ENCODE data around the gene DLG5.

DLG5 gene

DNA sequence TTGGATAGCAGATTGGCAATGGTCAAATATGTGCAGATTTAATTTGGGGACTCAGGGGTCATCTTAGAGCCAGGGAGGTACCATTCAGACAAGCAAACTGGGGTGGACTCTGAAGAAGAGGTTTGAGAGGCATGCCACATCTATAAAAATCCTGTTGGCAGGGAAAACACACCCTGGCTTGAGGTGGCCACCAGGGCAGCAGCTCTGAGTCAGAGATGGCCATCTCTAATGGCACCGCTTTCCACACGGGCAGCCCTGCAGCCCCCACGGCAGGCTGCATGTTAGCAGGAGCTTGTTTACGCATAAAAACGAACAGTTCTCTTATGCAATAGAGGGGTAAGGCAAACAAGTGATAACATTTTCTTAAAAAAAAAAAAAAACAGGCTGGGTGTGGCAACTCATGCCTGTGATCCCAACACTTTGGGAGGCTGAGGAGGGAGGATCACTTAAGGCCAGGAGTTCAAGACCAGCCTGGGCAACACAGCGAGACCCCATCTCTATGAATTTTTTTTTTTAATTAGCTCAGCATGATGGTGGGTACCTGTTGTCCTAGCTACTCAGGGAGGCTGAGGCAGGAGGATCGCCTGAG lies 14.9 kb downstream of the DLG5 start:
- no peak for DNase-seq

GRCh38 chr10:77910524-77911145 lies 15.9 kb downstream of the DLG5 start:
- DNase-seq = no peak

DNA sequence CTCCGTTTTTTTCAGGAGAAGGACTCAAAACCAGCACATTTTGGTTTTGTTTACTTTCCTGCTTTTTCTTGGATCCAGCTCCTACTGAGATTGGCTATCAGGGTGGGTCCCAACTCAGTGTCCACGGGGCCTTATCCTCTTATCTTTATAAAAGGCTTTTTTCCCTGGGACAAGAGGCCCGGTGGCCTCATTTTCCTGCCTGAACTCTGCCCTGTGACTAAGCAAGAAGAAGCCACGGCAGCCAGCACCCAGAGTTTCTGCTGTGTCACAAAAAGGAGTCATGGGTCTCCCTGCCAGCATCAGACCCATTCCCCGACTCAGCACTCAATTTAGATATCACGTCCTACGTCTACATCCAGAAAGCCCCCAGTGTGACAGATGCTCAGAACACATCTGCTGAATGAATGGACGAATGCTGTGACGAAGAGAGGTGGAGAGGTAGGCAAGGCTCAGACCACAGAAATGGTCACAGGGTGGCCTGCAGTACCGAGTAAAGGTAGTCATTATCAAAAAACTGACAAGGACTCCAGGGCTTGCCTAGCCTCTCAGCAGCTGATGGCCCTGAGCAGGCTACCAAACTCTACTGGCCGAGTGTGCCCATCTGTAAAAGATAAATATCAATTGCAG lies 16.7 kb downstream of the DLG5 start:
- DNase-seq = no peak

DNA sequence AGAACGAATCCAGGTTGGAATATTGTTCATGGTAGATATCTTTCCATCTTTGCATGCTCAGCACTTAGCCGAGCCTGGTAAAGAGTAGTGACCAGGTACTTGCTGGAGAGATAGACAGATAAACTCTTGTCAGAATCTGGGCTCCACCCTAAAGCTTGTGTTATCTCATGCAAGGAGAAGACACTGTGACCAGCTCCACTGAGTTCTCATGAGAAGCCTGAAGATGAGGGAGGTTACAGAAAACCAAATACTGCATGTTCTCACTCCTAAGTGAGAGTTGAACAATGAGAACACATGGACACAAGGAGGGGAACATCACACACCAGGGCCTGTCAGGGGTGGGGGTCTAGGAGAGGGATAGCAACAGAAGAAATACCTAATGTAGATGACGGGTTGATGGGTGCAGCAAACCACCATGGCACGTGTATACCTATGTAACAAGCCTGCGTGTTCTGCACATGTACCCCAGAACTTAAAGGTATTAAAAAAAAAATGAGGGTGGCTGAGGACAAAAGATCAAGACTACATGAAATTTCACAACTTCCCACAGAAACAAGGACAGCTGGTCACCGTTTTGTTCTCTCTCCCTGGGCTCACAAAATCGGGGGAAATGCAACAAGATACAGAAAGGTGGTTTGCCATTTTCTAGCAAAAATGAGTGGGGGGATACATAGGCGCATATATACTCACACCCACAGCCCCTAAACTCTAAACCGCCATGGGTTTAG lies 17.4 kb downstream of the DLG5 start:
- no peak for DNase-seq

DNA sequence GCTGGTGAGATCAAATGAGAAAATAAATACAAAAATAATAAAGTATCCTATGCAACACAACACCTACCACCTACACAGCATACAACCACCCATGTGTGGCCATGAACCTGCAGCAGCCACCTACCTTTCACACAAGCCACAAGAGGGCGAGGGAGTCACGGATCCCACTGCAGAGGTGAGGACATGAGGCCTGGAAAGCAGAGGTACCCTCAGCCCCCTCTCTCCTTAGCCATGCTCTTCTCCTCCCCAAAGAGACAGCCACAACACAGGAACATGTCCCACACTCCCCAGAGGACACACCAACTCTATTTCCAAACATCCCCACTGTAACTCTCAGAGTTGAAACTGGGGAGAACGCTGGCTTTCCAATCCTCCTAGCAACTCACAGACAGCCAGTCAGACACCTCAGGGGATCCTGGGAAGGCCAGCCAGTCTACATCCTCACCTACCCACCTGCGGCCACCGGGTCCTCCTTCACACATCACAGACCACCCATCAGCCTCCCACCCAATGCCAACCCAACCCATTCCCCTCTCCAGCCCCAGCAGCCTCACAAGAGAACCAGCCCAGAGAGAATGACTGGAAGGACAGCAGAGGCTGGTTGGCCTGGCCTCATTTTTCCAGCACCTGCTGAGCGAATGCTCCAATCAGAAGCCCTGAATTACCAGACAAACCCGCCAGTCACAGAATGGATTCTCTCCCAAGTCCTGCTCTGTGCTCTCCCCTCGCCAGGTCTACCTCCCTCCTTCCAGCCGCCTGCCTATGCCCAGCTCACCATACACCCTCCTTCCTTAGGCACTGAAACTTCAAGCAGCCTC lies 18.4 kb downstream of the DLG5 start:
- no peak for DNase-seq

DNA sequence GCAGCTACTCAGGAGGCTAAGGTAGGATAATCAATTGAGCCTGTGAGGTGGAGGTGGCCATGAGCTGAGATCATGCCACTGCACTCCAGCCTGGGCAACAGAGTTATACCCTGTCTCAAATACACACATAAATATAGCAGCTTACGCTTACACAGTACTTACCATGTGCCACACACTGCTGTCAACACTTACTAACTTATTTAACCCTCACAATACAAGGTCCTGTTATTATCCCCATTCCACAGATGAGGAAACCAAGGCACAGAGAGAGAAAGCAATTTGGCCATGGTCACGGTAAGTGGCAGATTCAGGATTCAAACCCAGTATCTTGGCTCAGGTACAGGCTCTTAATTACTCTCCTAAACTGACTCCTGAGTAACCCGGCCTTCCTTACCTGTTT lies 19.1 kb downstream of the DLG5 start:
- no peak for DNase-seq

DNA sequence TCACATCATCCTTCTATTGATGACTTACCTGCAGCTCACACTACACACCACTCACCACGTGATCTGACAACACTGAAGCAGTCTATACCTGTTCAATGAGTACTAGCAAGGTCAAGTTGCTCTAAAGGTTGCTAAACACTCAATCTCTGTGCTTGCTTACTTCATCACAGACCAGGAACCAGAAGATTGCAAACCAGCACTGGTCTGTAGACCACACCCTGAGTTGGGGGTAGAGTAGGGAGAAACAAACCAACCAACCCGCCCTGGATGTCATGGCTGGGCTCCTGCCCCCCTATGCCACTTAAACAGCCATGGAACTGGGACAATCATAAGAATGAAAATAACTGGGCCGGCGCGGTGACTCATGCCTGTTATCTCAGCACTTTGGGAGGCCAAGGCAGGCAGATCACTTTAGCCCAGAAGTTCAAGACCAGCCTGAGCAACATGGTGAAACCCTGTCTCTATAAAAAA lies 19.6 kb downstream of the DLG5 start:
- DNase-seq = no peak

- DNase-seq = no peak
Observed at GRCh38 chr10:77905781-77906180, 20.8 kb downstream of the DLG5 start.

- DNase-seq = no peak
Observed at GRCh38 chr10:77905086-77905748, 21.3 kb downstream of the DLG5 start.

DNA sequence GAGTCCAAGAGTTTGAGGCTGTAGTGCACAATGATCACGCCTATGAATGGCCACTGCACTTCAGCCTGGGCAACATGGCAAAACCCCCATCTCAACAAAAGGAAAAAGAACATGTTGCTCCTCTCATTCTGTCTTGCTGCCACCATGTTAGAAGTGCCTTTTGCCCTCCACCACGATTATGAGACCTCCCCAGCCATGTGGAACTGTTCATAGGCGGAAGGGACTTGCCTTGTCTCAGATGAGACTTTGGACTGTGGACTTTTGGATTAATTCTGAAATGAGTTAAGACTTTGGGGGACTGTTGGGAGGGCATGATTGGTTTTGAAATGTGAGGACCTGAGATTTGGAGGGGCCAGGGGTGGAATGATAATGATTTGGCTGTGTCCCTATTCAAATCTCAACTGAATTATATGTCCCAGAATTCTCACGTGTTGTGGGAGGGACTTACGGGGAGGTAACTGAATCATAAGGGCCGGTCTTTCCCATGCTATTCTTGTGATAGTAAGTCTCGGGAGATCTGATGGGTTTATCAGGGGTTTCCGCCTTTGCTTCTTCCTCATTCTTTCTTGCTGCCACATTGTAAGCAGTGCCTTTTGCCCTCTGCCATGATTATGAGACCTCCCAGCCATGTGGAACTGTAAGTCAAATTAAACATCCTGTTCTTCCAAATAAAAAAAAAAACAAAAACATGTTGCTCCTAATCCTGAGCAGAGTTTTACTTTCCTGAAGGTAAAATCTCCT lies 22.3 kb downstream of the DLG5 start:
- DNase-seq = no peak

GRCh38 chr10:77902159-77902558 lies 24.4 kb downstream of the DLG5 start:
- DNase-seq = no peak

DNA sequence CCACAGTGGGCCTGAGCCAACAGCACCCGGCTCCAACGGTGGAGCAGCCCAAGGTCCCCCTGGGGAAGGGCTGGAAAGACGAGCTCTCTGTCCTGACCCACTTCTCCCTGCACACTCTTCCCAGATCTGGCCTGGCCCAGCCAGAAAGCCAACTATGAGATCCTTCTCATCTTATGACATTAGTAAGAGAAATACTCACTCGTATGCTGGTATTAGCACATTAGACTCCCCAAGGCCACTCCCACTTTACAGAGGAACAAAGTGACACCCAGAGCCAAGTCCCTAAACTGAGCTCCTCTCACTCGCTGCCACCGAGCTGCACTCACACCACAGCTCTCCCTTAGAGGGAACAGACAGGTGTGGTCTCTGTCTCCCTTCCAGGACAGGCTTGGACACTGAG lies 24.8 kb downstream of the DLG5 start:
- DNase-seq = no peak

- no peak for DNase-seq
Observed at GRCh38 chr10:77899690-77900089, 26.9 kb downstream of the DLG5 start.

- no peak for DNase-seq
Observed at GRCh38 chr10:77899080-77899477, 27.5 kb downstream of the DLG5 start.

DNA sequence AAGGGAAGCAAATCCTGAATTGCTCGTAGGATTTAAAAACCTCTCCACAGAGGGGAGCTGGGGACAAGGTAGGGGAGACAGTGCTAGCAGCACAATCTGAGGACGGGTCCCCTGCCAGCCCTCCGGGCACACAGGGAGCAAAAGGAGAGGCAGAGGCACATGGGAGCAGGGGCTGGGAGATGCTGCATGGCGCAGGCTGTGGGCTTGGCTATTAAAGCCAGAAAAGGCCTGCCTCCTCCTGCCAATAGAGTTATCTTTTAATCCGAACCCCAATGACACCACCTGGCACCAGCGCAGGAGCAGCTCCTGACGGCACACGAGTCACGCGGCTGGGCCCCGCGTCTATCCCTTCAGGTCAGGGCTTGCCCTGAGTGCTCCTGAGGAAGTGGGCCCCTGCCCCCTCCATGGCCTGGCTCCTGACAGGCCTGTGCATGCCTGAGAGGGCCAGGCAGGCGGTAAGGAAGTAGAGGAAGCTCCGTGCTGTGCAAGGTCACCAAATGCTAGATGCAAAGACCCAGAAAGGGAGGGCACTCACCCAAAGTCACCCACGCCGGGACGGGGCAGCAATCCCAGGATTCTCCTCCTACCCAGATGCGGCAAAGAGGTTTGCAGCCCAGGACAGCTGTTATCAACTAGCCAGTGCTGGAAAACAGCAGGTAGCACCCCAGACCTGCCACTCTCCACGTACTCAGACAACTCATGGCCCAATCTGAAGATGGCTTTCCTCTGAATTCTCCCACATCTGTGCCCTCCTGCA lies 28.1 kb downstream of the DLG5 start:
- no peak for DNase-seq

DNA sequence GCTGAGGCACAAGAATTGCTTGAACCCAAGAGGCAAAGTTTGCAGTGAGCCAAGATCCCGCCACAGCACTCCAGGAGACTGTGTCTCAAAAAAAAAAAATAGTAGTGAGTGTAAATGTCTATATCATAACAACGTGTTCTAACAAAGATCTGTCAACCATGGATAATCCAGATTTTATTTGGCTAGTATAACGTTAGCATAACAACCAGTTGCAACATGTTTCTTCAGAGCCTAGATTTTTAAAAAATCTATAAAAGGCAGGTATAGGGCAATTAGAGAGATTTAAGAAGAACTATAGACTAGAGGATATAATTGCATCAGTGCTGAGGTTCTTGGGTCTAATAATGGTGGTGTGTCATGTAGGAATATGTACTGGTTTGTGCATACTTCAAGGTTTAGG lies 30.5 kb downstream of the DLG5 start:
- no peak for DNase-seq

DNA sequence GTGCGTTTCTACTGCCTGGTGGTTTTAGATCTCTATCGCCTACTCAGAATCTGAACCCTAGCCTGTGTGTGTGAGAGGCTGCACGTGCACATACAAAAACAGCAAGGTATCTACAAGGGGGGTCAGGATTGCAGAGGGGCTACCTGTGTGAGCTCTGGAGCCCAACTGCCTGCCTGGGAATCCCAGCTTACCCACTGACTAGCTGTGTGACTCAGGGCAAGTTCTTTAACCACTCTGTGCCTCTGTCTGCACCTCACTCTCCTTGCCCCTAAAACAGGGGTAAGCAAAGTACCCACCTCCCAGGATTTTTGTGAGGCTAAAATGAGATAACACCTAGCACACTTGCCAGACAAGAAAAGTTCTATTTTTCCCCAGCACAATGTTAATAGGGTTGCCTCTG lies 32.5 kb downstream of the DLG5 start:
- DNase-seq = no peak

DNA sequence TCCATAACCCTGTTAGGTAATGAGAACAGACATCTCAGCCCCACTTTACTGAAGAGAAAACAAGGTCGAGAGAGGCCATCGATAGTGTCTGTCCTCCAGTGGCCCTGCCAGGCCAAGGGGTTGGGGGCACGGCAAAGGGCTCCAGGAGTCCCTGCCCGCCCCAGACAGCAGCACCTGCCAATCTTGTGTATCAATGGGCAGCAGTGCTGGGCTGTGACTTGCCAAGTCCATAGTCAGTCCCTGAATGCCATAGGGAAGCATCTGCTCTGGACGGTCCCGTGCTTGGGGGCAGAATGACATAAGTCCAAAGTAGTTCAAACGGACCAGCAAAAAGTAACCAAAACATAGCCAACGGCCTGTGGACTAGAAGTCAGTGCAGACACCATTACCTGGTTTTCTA lies 33.2 kb downstream of the DLG5 start:
- no peak for DNase-seq

DNA sequence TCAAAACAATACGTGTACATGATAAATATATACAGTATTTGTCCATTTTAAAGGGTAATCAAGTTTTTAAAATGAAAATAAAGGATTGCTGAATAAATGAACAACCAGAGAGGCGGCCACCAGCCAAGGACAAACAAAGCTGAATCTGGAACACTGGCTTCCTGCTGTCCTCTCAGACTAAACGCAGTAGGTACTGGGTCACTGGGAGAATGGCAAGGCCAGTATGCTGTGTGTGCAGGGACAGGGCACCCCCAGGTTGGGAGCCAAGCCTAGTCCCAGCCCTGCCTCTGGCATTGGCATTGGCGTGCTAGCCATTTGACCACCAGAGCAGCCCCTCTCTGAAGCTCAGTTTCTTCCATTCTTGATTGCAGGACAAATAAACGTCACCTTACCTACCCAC lies 33.8 kb downstream of the DLG5 start:
- DNase-seq = peak in 1 of 58 donors; percentile 28
